ENCODE measurements around the gene CCRL2. TPM values are rescaled to one million over a fixed set of nuclear protein-coding genes. Genes with fewer than 3 reads are reported as not detected.
"Not testable (repeated sequence)": the region's sequence is repeated elsewhere in the genome, so short reads cannot be mapped to it uniquely, and the experiment has no call there.

The CCRL2 gene
- total RNA-seq, 4 donors from 2014 or later, result 0.33 to 1.5 (median 0.81) TPM

- WGBS, 2 donors, result 89 to 90% methylated on average over 6 of the region's 6 CpGs
- no peak for DNase-seq
- no peaks in the 10 kb centered on the region for H3K9me3 ChIP-seq
- no peaks in the 10 kb centered on the region for H3K27me3 ChIP-seq
- no peaks in the 10 kb centered on the region for H3K36me3 ChIP-seq
- no peak overlapping the region for H3K27ac ChIP-seq
- H3K4me3 ChIP-seq (replicated peaks in 1 of 3), result no peak overlapping the region
- TF ChIP-seq CTCF (IDR thresholded peaks at IDR 0.05), result no peak
- TF ChIP-seq POLR2A (IDR thresholded peaks at IDR 0.05), result no peak
- H3K4me1 ChIP-seq, result peaks cover 7 to 23% of the 10 kb centered on the region in 2 donors
- intact Hi-C loops (cut with DNase I), result no loop called here
Measured at GRCh38 chr3:46389306-46389705, 17.8 kb upstream of the CCRL2 start.

- peaks cover 10 to 31% of the 10 kb centered on the region in 2 donors for H3K4me1 ChIP-seq
- DNase-seq; H3K27me3 ChIP-seq; H3K27ac ChIP-seq; intact Hi-C loops (cut with DNase I); H3K9me3 ChIP-seq; H3K4me3 ChIP-seq (replicated peaks in 1 of 3); H3K36me3 ChIP-seq: not testable (repeated sequence)
- 93 to 96% methylated on average over 5 of the region's 5 CpGs for WGBS, 2 donors
Measured at GRCh38 chr3:46391526-46391925, 15.5 kb upstream of the CCRL2 start.

- Histone ChIP-seq H3K4me3 (replicated peaks in 1 of 3) (no peak overlapping the region), H3K9me3 (no peaks in the 10 kb centered on the region), H3K36me3 (no peaks in the 10 kb centered on the region), H3K27ac (no peak overlapping the region), H3K27me3 (no peaks in the 10 kb centered on the region), H3K4me1 (peaks cover 21 to 42% of the 10 kb centered on the region in 2 donors)
- TF ChIP-seq CTCF (IDR thresholded peaks at IDR 0.05) (no peak), POLR2A (IDR thresholded peaks at IDR 0.05) (no peak)
- intact Hi-C loops (cut with DNase I), result no loop called here
- 82 to 91% methylated on average over 2 of the region's 2 CpGs for WGBS, 2 donors
- DNase-seq, result no peak
Measured at GRCh38 chr3:46393011-46393410, 14.0 kb upstream of the CCRL2 start.

- intact Hi-C loops (cut with DNase I), result no loop called here
- H3K27ac ChIP-seq, result no peak overlapping the region
- TF ChIP-seq CTCF (IDR thresholded peaks at IDR 0.05) (no peak), POLR2A (IDR thresholded peaks at IDR 0.05) (no peak)
- H3K4me1 ChIP-seq, result peaks cover 18 to 36% of the 10 kb centered on the region in 2 donors
- H3K4me3 ChIP-seq (replicated peaks in 1 of 3), result no peak overlapping the region
- WGBS, 2 donors, result 67 to 74% methylated on average over 8 of the region's 8 CpGs
- H3K27me3 ChIP-seq, result no peaks in the 10 kb centered on the region
- H3K36me3 ChIP-seq, result no peaks in the 10 kb centered on the region
- no peaks in the 10 kb centered on the region for H3K9me3 ChIP-seq
- peak; percentile 54 to 61 for DNase-seq
Measured at GRCh38 chr3:46393554-46394434, 13.3 kb upstream of the CCRL2 start.

- intact Hi-C loops (cut with DNase I), result no loop called here
Measured at GRCh38 chr3:46395210-46395661, 11.8 kb upstream of the CCRL2 start.

More at GRCh38 chr3:46395210-46395661, 11.8 kb upstream of the CCRL2 start:
- H3K4me1 ChIP-seq, result peaks cover 17 to 31% of the 10 kb centered on the region in 2 donors
- TF ChIP-seq CTCF (IDR thresholded peaks at IDR 0.05) (no peak), POLR2A (IDR thresholded peaks at IDR 0.05) (no peak)
- WGBS, 2 donors, result 77 to 86% methylated on average over 6 of the region's 6 CpGs
- H3K4me3 ChIP-seq (replicated peaks in 1 of 3), result no peak overlapping the region
- H3K9me3 ChIP-seq, result no peaks in the 10 kb centered on the region
- H3K27ac ChIP-seq, result no peak overlapping the region
- no peaks in the 10 kb centered on the region for H3K36me3 ChIP-seq
- no peak for DNase-seq
- no peaks in the 10 kb centered on the region for H3K27me3 ChIP-seq

Data from thyroid gland (tissue), 4 donors.